ENCODE data around the gene UBA3.

DNA sequence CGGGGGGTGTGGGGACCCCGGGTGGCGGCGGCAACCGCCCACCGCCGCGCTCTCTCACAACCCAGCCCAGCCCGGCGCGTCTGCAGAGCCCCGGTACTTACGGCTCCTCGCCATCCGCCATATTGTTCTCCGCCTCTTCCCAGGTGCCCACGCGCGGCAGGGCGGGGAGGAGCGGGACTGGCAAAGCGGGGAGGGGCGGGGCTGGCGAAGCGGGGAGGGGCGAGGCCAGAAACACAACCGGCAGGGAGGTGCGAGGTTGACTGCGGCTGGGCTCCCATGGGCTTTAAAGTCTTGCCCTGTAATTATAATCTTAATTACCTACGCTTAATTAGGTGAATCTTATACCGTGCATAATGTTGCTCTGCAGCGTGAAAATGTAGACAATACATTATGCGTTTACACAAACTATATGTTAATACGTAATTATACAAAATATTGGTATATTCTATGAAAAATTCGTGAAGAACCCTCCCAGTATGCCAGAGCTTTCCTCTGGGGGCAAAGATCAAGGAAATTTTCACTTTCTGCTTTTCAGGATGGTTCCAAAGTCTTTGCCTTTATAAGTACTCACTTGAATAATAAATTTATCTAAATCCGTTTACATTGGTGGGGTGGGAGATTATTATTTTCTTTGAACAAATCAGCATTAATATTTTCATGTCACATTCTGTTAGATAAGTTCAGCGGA, at the start of gene UBA3:
- TF ChIP-seq, protein P1, sequence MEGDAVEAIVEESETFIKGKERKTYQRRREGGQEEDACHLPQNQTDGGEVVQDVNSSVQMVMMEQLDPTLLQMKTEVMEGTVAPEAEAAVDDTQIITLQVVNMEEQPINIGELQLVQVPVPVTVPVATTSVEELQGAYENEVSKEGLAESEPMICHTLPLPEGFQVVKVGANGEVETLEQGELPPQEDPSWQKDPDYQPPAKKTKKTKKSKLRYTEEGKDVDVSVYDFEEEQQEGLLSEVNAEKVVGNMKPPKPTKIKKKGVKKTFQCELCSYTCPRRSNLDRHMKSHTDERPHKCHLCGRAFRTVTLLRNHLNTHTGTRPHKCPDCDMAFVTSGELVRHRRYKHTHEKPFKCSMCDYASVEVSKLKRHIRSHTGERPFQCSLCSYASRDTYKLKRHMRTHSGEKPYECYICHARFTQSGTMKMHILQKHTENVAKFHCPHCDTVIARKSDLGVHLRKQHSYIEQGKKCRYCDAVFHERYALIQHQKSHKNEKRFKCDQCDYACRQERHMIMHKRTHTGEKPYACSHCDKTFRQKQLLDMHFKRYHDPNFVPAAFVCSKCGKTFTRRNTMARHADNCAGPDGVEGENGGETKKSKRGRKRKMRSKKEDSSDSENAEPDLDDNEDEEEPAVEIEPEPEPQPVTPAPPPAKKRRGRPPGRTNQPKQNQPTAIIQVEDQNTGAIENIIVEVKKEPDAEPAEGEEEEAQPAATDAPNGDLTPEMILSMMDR (IDR thresholded peaks at IDR 0.05) = no peak
- peak in 1 of 2 donors; percentile 41 for TF ChIP-seq POLR2A (IDR thresholded peaks at IDR 0.05)
